ENCODE measurements around the gene GHR.

GHR gene

DNA sequence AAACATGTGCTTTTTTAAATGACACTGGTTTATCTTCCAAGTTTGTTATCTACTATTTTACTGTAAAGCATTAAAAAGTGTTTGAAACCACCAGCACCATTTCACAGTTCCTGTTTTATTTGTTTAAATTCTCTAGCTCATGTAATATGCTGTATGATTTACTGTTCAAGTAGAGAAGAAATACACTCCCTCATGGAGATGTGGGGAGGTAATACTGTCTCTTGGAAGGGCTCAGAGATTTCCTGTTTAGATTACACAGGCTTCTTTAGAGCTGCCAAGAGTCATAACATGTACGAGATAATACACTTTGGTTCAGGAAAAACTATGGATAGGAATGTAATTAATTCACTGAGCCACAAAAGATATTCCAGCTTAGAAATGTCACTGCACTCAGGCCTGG is 198.4 kb downstream of the GHR start:
- H3K27ac ChIP-seq (replicated peaks; ENCODE audit: low read length) = no peak overlapping the region
- no peak overlapping the region for H3K14ac ChIP-seq (ENCODE audit: low read length)
- H3K18ac ChIP-seq (ENCODE audit: low read length) = no peak overlapping the region
- no CpG with 5 or more reads among the region's 1 CpG for WGBS, 2 donors (ENCODE audit: extremely low coverage in 2 of 2, insufficient read length in 2 of 2, insufficient replicate concordance in 1 of 2)
- H2BK5ac ChIP-seq (ENCODE audit: low read length) = no peak overlapping the region
- no peak overlapping the region for H4K91ac ChIP-seq (ENCODE audit: low read depth, low read length, poor library complexity)
- no peaks in the 10 kb centered on the region for H3K36me3 ChIP-seq (replicated peaks in 1 of 2; ENCODE audit: control insufficient read depth in 2 of 2, insufficient read depth in 2 of 2, low read length in 2 of 2)
- no peaks in the 10 kb centered on the region for H3K27me3 ChIP-seq (ENCODE audit: control insufficient read depth in 3 of 3, insufficient read depth in 3 of 3, low read depth in 1 of 3, low read length in 3 of 3)
- H2AFZ ChIP-seq (ENCODE audit: low read length) = no peak overlapping the region
- H3K4me1 ChIP-seq (ENCODE audit: control insufficient read depth in 2 of 2, insufficient read depth in 1 of 2, low read depth in 1 of 2, low read length in 2 of 2) = no peaks in the 10 kb centered on the region
- H3K79me1 ChIP-seq (ENCODE audit: low read depth, low read length) = no peaks in the 10 kb centered on the region
- no peak overlapping the region for H3K9ac ChIP-seq (ENCODE audit: low read depth, low read length, poor library complexity)
- H3K4me2 ChIP-seq (ENCODE audit: insufficient read depth, low read length, poor library complexity, severe bottlenecking) = no peak overlapping the region
- H4K8ac ChIP-seq (ENCODE audit: low read depth, low read length) = no peak overlapping the region
- no peak overlapping the region for H3K4me3 ChIP-seq (ENCODE audit: low read length in 2 of 2)
- no peak overlapping the region for H2BK15ac ChIP-seq (ENCODE audit: low read length)
- H3K4ac ChIP-seq (ENCODE audit: low read length) = no peak overlapping the region
- no peak overlapping the region for H2AK5ac ChIP-seq (ENCODE audit: low read depth, low read length)
- no peak overlapping the region for H3K23ac ChIP-seq (ENCODE audit: low read depth, low read length, poor library complexity)
- no peak overlapping the region for H2BK120ac ChIP-seq (ENCODE audit: low read depth, low read length)
- H2BK12ac ChIP-seq (ENCODE audit: low read length) = no peak overlapping the region
- DNase-seq (ENCODE audit: low spot score) = no peak
- H3K9me3 ChIP-seq (replicated peaks in 1 of 2; ENCODE audit: control insufficient read depth in 2 of 2, insufficient read depth in 1 of 2, low read depth in 1 of 2, low read length in 2 of 2) = no peaks in the 10 kb centered on the region

DNA sequence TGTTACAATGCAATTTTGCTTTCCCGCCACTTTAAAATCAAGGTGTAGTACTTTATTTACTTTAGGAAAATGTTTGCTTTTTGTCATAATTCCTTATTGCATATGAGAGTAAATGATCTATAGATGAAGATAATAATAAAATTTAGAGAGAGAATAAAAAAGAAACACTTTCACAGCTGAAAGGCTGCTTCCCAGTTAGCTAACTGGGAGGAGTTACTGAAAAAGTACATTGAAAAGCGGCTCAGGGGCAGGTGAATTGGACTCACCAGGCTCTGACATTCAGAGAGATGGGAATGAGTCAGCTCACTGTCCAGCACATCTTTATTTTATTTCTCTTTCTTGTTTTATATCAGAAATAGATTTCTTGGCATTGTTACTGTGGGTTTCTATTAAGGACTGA is 201.7 kb downstream of the GHR start:
- Histone ChIP-seq H2BK12ac (ENCODE audit: low read length) (no peak overlapping the region), H3K27me3 (ENCODE audit: control insufficient read depth in 3 of 3, insufficient read depth in 3 of 3, low read depth in 1 of 3, low read length in 3 of 3) (no peaks in the 10 kb centered on the region), H3K4me3 (ENCODE audit: low read length in 2 of 2) (no peak overlapping the region), H2BK15ac (ENCODE audit: low read length) (no peak overlapping the region), H3K4me2 (ENCODE audit: insufficient read depth, low read length, poor library complexity, severe bottlenecking) (no peak overlapping the region), H2BK5ac (ENCODE audit: low read length) (no peak overlapping the region), H3K36me3 (replicated peaks in 1 of 2; ENCODE audit: control insufficient read depth in 2 of 2, insufficient read depth in 2 of 2, low read length in 2 of 2) (no peaks in the 10 kb centered on the region), H2AFZ (ENCODE audit: low read length) (no peak overlapping the region), H3K9me3 (replicated peaks in 1 of 2; ENCODE audit: control insufficient read depth in 2 of 2, insufficient read depth in 1 of 2, low read depth in 1 of 2, low read length in 2 of 2) (no peaks in the 10 kb centered on the region), H3K4me1 (ENCODE audit: control insufficient read depth in 2 of 2, insufficient read depth in 1 of 2, low read depth in 1 of 2, low read length in 2 of 2) (no peaks in the 10 kb centered on the region), H3K9ac (ENCODE audit: low read depth, low read length, poor library complexity) (no peak overlapping the region), H2BK120ac (ENCODE audit: low read depth, low read length) (no peak overlapping the region), H4K91ac (ENCODE audit: low read depth, low read length, poor library complexity) (no peak overlapping the region), H3K4ac (ENCODE audit: low read length) (no peak overlapping the region), H3K14ac (ENCODE audit: low read length) (no peak overlapping the region), H3K18ac (ENCODE audit: low read length) (no peak overlapping the region), H4K8ac (ENCODE audit: low read depth, low read length) (no peak overlapping the region), H3K27ac (replicated peaks; ENCODE audit: low read length) (no peak overlapping the region), H2AK5ac (ENCODE audit: low read depth, low read length) (no peak overlapping the region), H3K23ac (ENCODE audit: low read depth, low read length, poor library complexity) (no peak overlapping the region), H3K79me1 (ENCODE audit: low read depth, low read length) (no peaks in the 10 kb centered on the region)
- no CpG with 5 or more reads among the region's 2 CpGs for WGBS, 2 donors (ENCODE audit: extremely low coverage in 2 of 2, insufficient read length in 2 of 2, insufficient replicate concordance in 1 of 2)
- no peak for DNase-seq (ENCODE audit: low spot score)

DNA sequence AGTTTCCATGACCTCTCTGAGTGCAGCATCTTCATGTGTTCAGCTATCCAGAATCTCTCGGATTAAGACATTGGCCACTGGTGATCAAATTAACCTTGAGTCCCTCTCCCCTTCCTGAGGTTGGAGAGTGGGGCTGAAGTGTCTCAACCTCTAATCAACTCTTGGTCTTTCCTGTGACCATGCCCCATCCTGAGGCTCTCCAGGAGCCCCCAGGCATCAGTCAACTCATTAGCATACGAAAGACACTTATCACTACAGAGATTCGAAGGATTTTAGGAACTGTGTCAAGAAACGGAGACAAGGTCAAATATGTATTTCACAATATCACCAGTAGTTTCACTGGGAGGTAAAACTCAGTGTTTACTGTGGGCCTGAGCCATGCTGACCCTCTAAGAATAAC is 203.2 kb downstream of the GHR start:
- no peak overlapping the region for H4K8ac ChIP-seq (ENCODE audit: low read depth, low read length)
- H2BK5ac ChIP-seq (ENCODE audit: low read length) = no peak overlapping the region
- no peak overlapping the region for H3K14ac ChIP-seq (ENCODE audit: low read length)
- no peak overlapping the region for H2BK120ac ChIP-seq (ENCODE audit: low read depth, low read length)
- no peak overlapping the region for H3K4me2 ChIP-seq (ENCODE audit: insufficient read depth, low read length, poor library complexity, severe bottlenecking)
- H2AFZ ChIP-seq (ENCODE audit: low read length) = no peak overlapping the region
- no peak overlapping the region for H3K18ac ChIP-seq (ENCODE audit: low read length)
- H3K27ac ChIP-seq (replicated peaks; ENCODE audit: low read length) = no peak overlapping the region
- no peak overlapping the region for H2BK12ac ChIP-seq (ENCODE audit: low read length)
- no peak for DNase-seq (ENCODE audit: low spot score)
- H4K91ac ChIP-seq (ENCODE audit: low read depth, low read length, poor library complexity) = no peak overlapping the region
- H3K4ac ChIP-seq (ENCODE audit: low read length) = no peak overlapping the region
- H3K27me3 ChIP-seq (ENCODE audit: control insufficient read depth in 3 of 3, insufficient read depth in 3 of 3, low read depth in 1 of 3, low read length in 3 of 3) = no peaks in the 10 kb centered on the region
- H2AK5ac ChIP-seq (ENCODE audit: low read depth, low read length) = no peak overlapping the region
- no peak overlapping the region for H3K4me3 ChIP-seq (ENCODE audit: low read length in 2 of 2)
- H3K23ac ChIP-seq (ENCODE audit: low read depth, low read length, poor library complexity) = no peak overlapping the region
- no peaks in the 10 kb centered on the region for H3K79me1 ChIP-seq (ENCODE audit: low read depth, low read length)
- no peaks in the 10 kb centered on the region for H3K9me3 ChIP-seq (replicated peaks in 1 of 2; ENCODE audit: control insufficient read depth in 2 of 2, insufficient read depth in 1 of 2, low read depth in 1 of 2, low read length in 2 of 2)
- no CpG with 5 or more reads among the region's 4 CpGs for WGBS, 2 donors (ENCODE audit: extremely low coverage in 2 of 2, insufficient read length in 2 of 2, insufficient replicate concordance in 1 of 2)
- no peak overlapping the region for H2BK15ac ChIP-seq (ENCODE audit: low read length)
- H3K4me1 ChIP-seq (ENCODE audit: control insufficient read depth in 2 of 2, insufficient read depth in 1 of 2, low read depth in 1 of 2, low read length in 2 of 2) = no peaks in the 10 kb centered on the region
- H3K9ac ChIP-seq (ENCODE audit: low read depth, low read length, poor library complexity) = no peak overlapping the region
- no peaks in the 10 kb centered on the region for H3K36me3 ChIP-seq (replicated peaks in 1 of 2; ENCODE audit: control insufficient read depth in 2 of 2, insufficient read depth in 2 of 2, low read length in 2 of 2)

DNA sequence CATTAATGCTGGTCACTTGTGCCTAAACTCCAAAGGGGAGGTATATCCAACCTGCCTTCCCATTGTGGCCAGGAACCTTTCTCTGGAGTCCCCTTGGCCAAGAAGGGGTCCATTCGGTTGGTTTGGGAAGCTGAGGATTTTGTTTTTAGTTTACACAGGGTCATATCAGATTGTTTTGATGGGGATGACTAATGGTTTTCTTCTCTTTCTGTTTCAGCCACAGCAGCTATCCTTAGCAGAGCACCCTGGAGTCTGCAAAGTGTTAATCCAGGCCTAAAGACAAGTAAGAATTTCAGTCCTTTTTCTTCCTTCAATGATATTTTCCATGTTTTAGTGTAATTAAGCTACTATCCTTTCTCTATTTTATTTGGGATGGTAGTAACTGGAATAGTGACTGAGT is 205.6 kb downstream of the GHR start:
- no peak overlapping the region for H2AFZ ChIP-seq (ENCODE audit: low read length)
- no peak overlapping the region for H2BK12ac ChIP-seq (ENCODE audit: low read length)
- H3K4ac ChIP-seq (ENCODE audit: low read length) = no peak overlapping the region
- no peak overlapping the region for H3K27ac ChIP-seq (replicated peaks; ENCODE audit: low read length)
- no peaks in the 10 kb centered on the region for H3K9me3 ChIP-seq (replicated peaks in 1 of 2; ENCODE audit: control insufficient read depth in 2 of 2, insufficient read depth in 1 of 2, low read depth in 1 of 2, low read length in 2 of 2)
- no peak overlapping the region for H2BK120ac ChIP-seq (ENCODE audit: low read depth, low read length)
- H4K8ac ChIP-seq (ENCODE audit: low read depth, low read length) = no peak overlapping the region
- no peak overlapping the region for H2BK15ac ChIP-seq (ENCODE audit: low read length)
- no peak overlapping the region for H3K9ac ChIP-seq (ENCODE audit: low read depth, low read length, poor library complexity)
- no peak overlapping the region for H4K91ac ChIP-seq (ENCODE audit: low read depth, low read length, poor library complexity)
- H3K4me2 ChIP-seq (ENCODE audit: insufficient read depth, low read length, poor library complexity, severe bottlenecking) = no peak overlapping the region
- H3K4me1 ChIP-seq (ENCODE audit: control insufficient read depth in 2 of 2, insufficient read depth in 1 of 2, low read depth in 1 of 2, low read length in 2 of 2) = no peaks in the 10 kb centered on the region
- H3K79me1 ChIP-seq (ENCODE audit: low read depth, low read length) = no peaks in the 10 kb centered on the region
- no peaks in the 10 kb centered on the region for H3K36me3 ChIP-seq (replicated peaks in 1 of 2; ENCODE audit: control insufficient read depth in 2 of 2, insufficient read depth in 2 of 2, low read length in 2 of 2)
- H2AK5ac ChIP-seq (ENCODE audit: low read depth, low read length) = no peak overlapping the region
- no peak overlapping the region for H2BK5ac ChIP-seq (ENCODE audit: low read length)
- no peak for DNase-seq (ENCODE audit: low spot score)
- no peak overlapping the region for H3K23ac ChIP-seq (ENCODE audit: low read depth, low read length, poor library complexity)
- whole genome bisulfite sequencing, 2 donors (ENCODE audit: extremely low coverage in 2 of 2, insufficient read length in 2 of 2, insufficient replicate concordance in 1 of 2) = no CpG with 5 or more reads among the region's 1 CpG
- no peak overlapping the region for H3K18ac ChIP-seq (ENCODE audit: low read length)
- no peak overlapping the region for H3K4me3 ChIP-seq (ENCODE audit: low read length in 2 of 2)
- H3K14ac ChIP-seq (ENCODE audit: low read length) = no peak overlapping the region
- H3K27me3 ChIP-seq (ENCODE audit: control insufficient read depth in 3 of 3, insufficient read depth in 3 of 3, low read depth in 1 of 3, low read length in 3 of 3) = no peaks in the 10 kb centered on the region
